OCI-LY3 (cell line): ENCODE data around the gene RPS25.
"Not testable (repeated sequence)": the region's sequence is repeated elsewhere in the genome, so short reads cannot be mapped to it uniquely, and the experiment has no call there.

Source experiments
- H2AFZ ChIP-seq: fragments of 200-600, 300-600 bp; shearing (Covaris generic); 2 replicates; pipeline ENCODE4 v1.6.0; 2014; ENCODE audit warnings: antibody characterized with exemption, low read depth, low read length
- H3K27ac ChIP-seq: fragments of 200-600, 300-600 bp; sonication (generic); 2 replicates; pipeline ENCODE4 v1.5.1; 2014; ENCODE audit warnings: mild to moderate bottlenecking, low read length, moderate library complexity, mixed read lengths
- H3K27me3 ChIP-seq: fragments of 200-600, 300-600 bp; sonication (generic); 2 replicates; pipeline ENCODE4 v1.6.1; 2014; ENCODE audit warnings: low read depth, low read length, mixed read lengths
- H3K36me3 ChIP-seq: fragments of 200-600, 300-600 bp; sonication (generic); replicated peaks from 2 replicates; pipeline ENCODE3; 2014; ENCODE audit warnings: low read depth, low read length, mixed read lengths
- H3K4me1 ChIP-seq: fragments of 300-600, 200-600 bp; sonication (generic); 2 replicates; pipeline ENCODE4 v1.6.1; 2014; ENCODE audit warnings: low read length, mixed read lengths
- H3K4me2 ChIP-seq: fragments of 200-600, 300-600 bp; sonication (generic); 2 replicates; pipeline ENCODE4 v1.6.1; 2014; ENCODE audit warnings: low read length, mixed read lengths
- H3K4me3 ChIP-seq: fragments of 300-600, 200-600 bp; sonication (generic); 2 replicates; pipeline ENCODE4 v1.5.1; 2014; ENCODE audit warnings: antibody characterized with exemption, mild to moderate bottlenecking, low read length, moderate library complexity
- H3K79me2 ChIP-seq: fragments of 300-600, 200-600 bp; shearing (Covaris generic); 2 replicates; pipeline ENCODE4 v1.6.1; 2014; ENCODE audit warnings: mild to moderate bottlenecking, low read length, mixed read lengths
- H3K9ac ChIP-seq: fragments of 300-600, 200-600 bp; shearing (Covaris generic); 2 replicates; pipeline ENCODE4 v1.6.0; 2014; ENCODE audit warnings: mild to moderate bottlenecking, low read length, moderate library complexity
- H3K9me3 ChIP-seq: fragments of 200-600, 300-600 bp; shearing (Covaris generic); 2 replicates; pipeline ENCODE4 v1.6.1; 2014; ENCODE audit warnings: low read length, mixed read lengths; ENCODE audit not compliant: insufficient read depth
- H4K20me1 ChIP-seq: fragments of 200-600, 300-600 bp; sonication (generic); 2 replicates; pipeline ENCODE4 v1.6.1; 2016; ENCODE audit warnings: low read length, mixed read lengths; ENCODE audit not compliant: insufficient read depth
- EZH2phosphoT487 ChIP-seq: fragments of 200-600 bp; shearing (Covaris generic); IDR thresholded peaks from 2 replicates; pipeline ENCODE4 v1.6.1; 2018; ENCODE audit warnings: antibody characterized with exemption, mixed run types, low read depth
- TF ChIP-seq, protein P1 (sequence below): fragments of 200-600, 300-600 bp; sonication (generic); IDR thresholded peaks from 2 replicates; pipeline ENCODE4 v1.5.1; 2014; ENCODE audit warnings: antibody characterized with exemption, low read length, low read depth

Gene RPS25

DNA sequence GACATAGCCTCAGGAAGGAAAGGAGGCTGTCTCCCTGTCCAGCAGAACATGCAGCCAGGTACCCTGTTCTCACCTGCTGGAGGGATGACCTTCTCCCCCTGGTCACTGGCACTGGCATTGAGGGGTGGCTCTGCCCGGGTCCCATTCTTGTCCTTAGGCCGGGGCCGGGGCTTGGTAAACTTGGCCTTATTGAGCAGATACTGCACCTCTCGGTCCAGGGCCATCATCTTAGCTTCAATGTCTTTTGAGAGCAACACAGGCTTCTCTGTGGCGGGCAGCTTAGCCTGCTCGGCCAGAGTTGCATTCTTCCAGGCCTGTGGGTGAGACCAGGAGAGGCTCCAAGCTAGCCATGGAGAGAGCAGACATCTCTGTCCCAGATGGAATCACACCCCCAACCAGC, 28.3 kb upstream of the RPS25 start:
- TF ChIP-seq EZH2phosphoT487, result no peak
- TF ChIP-seq, protein P1, sequence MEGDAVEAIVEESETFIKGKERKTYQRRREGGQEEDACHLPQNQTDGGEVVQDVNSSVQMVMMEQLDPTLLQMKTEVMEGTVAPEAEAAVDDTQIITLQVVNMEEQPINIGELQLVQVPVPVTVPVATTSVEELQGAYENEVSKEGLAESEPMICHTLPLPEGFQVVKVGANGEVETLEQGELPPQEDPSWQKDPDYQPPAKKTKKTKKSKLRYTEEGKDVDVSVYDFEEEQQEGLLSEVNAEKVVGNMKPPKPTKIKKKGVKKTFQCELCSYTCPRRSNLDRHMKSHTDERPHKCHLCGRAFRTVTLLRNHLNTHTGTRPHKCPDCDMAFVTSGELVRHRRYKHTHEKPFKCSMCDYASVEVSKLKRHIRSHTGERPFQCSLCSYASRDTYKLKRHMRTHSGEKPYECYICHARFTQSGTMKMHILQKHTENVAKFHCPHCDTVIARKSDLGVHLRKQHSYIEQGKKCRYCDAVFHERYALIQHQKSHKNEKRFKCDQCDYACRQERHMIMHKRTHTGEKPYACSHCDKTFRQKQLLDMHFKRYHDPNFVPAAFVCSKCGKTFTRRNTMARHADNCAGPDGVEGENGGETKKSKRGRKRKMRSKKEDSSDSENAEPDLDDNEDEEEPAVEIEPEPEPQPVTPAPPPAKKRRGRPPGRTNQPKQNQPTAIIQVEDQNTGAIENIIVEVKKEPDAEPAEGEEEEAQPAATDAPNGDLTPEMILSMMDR, result no peak
- Histone ChIP-seq H3K36me3 (peaks cover 64% of the 10 kb centered on the region), H2AFZ (no peak overlapping the region), H3K4me3 (no peak overlapping the region), H3K27ac (peak overlapping the region; percentile 73; the same call in 1 of the 2 replicates), H4K20me1 (no peaks in the 10 kb centered on the region), H3K4me2 (no peak overlapping the region), H3K4me1 (peaks cover 50% of the 10 kb centered on the region), H3K79me2 (peaks cover 25% of the 10 kb centered on the region), H3K9ac (no peak overlapping the region), H3K9me3 (no peaks in the 10 kb centered on the region), H3K27me3 (no peaks in the 10 kb centered on the region)

GRCh38 chr11:119044708-119045107, 26.6 kb upstream of the RPS25 start:
- Histone ChIP-seq H3K27me3 (no peaks in the 10 kb centered on the region), H3K4me3 (no peak overlapping the region), H3K9ac (no peak overlapping the region), H4K20me1 (no peaks in the 10 kb centered on the region), H3K36me3 (peaks cover 52% of the 10 kb centered on the region), H3K27ac (no peak overlapping the region), H3K79me2 (peaks cover 9% of the 10 kb centered on the region), H3K9me3 (no peaks in the 10 kb centered on the region), H3K4me1 (peaks cover 42% of the 10 kb centered on the region), H3K4me2 (no peak overlapping the region), H2AFZ (no peak overlapping the region)
- TF ChIP-seq, protein P1, result no peak
- TF ChIP-seq EZH2phosphoT487, result no peak

DNA sequence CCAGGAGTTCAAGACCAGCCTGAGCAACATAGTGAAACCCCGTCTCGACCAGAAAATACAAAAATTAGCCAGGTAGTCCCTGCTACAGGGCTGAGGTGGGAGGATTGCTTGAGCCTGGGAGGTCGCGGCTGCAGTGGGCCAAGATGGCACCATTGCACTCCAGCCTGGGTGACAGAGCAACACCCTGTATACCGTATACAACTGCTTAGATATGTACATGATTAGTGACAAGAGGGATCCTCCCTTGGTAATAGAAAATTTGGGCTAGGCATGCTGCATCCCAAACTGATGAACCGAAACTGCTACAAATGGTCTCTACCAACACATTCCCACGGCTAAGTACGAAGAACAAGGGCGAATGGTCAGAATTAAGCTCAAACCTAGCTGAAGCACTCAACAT, 24.8 kb upstream of the RPS25 start:
- Histone ChIP-seq H3K27ac (no peak overlapping the region), H3K4me1 (peaks cover 32% of the 10 kb centered on the region), H3K4me2 (no peak overlapping the region), H3K27me3 (no peaks in the 10 kb centered on the region), H2AFZ (no peak overlapping the region), H3K36me3 (peaks cover 34% of the 10 kb centered on the region), H3K4me3 (no peak overlapping the region), H3K9ac (no peak overlapping the region), H3K79me2 (no peaks in the 10 kb centered on the region), H4K20me1 (no peaks in the 10 kb centered on the region), H3K9me3 (no peaks in the 10 kb centered on the region)
- TF ChIP-seq, protein P1, result no peak
- TF ChIP-seq EZH2phosphoT487, result no peak

GRCh38 chr11:119041821-119042514, 23.8 kb upstream of the RPS25 start:
- TF ChIP-seq, protein P1, result no peak
- no peak for TF ChIP-seq EZH2phosphoT487
- Histone ChIP-seq H4K20me1 (no peaks in the 10 kb centered on the region), H3K27ac (peak overlapping the region; percentile 12; the same call in 1 of the 2 replicates), H3K9ac (no peak overlapping the region), H3K4me1 (peaks cover 22% of the 10 kb centered on the region), H3K4me2 (no peak overlapping the region), H3K36me3 (peaks cover 26% of the 10 kb centered on the region), H2AFZ (no peak overlapping the region), H3K79me2 (no peaks in the 10 kb centered on the region), H3K27me3 (no peaks in the 10 kb centered on the region), H3K4me3 (no peak overlapping the region), H3K9me3 (no peaks in the 10 kb centered on the region)

DNA sequence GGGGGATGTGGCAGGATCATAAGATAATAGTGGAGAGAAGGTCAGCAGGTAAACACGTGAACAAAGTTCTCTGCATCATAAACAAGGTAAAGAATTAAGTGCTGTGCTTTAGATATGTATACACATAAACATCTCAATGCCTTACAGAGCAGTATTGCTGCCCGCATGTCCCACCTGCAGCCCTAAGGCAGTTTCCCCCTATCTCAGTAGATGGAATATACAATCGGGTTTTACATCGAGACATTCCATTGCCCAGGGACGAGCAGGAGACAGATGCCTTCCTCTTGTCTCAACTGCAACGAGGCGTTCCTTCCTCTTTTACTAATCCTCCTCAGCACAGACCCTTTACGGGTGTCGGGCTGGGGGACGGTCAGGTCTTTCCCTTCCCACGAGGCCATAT, 21.3 kb upstream of the RPS25 start:
- not testable (repeated sequence) for H4K20me1 ChIP-seq, H3K9me3 ChIP-seq, H3K27me3 ChIP-seq, H3K36me3 ChIP-seq, H3K79me2 ChIP-seq
- Histone ChIP-seq H3K4me1 (peaks cover 22% of the 10 kb centered on the region), H3K9ac (peak overlapping the region; percentile 35; the same call in 1 of the 2 replicates), H3K4me2 (peak overlapping the region; percentile 57), H2AFZ (peak overlapping the region; percentile 82), H3K27ac (peak overlapping the region; percentile 19; the same call in 1 of the 2 replicates), H3K4me3 (peak overlapping the region; percentile 6; the same call in 1 of the 2 replicates)
